ENCODE data around the gene OR9Q1.

DNA sequence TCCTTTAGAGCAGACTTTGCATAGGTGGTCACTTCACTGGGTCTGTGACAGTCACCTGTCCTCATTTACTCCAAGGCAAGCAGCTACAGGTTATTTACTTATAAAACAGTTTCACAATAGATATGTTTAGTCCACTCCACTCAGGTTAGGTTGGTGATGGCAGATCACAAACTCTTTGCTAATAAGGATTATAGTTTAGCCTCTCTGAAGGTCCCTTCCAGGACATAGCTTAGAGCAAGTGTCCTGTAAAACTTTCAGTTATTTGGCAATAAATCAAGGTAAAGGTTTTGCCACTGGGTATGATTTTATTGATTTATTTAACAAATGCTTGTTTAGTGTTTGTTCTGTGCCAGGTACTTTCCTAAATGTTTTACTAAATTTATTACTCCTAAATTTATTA, 15.9 kb downstream of the OR9Q1 start:
- TF ChIP-seq, protein P1, sequence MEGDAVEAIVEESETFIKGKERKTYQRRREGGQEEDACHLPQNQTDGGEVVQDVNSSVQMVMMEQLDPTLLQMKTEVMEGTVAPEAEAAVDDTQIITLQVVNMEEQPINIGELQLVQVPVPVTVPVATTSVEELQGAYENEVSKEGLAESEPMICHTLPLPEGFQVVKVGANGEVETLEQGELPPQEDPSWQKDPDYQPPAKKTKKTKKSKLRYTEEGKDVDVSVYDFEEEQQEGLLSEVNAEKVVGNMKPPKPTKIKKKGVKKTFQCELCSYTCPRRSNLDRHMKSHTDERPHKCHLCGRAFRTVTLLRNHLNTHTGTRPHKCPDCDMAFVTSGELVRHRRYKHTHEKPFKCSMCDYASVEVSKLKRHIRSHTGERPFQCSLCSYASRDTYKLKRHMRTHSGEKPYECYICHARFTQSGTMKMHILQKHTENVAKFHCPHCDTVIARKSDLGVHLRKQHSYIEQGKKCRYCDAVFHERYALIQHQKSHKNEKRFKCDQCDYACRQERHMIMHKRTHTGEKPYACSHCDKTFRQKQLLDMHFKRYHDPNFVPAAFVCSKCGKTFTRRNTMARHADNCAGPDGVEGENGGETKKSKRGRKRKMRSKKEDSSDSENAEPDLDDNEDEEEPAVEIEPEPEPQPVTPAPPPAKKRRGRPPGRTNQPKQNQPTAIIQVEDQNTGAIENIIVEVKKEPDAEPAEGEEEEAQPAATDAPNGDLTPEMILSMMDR (IDR thresholded peaks at IDR 0.05), result no peak
- no peak for TF ChIP-seq POLR2AphosphoS5 (IDR thresholded peaks at IDR 0.05)
- TF ChIP-seq POLR2A (IDR thresholded peaks at IDR 0.05), result no peak
